NT2/D1 (cell line): ENCODE results near the gene ASIC1.
A peak's percentile ranks its signal among the peaks of the same experiment; 100 is the strongest.

Experiments
- DNase-seq: peaks from one replicate; pipeline ENCODE4 v3.0.0-alpha.2; 2011; ENCODE audit warnings: low read depth, low spot score
- H3K27me3 ChIP-seq: 2 replicates; pipeline ENCODE4 v1.6.0; 2011; ENCODE audit warnings: mild to moderate bottlenecking; ENCODE audit not compliant: insufficient read length, insufficient read depth
- H3K36me3 ChIP-seq: 2 replicates; pipeline ENCODE4 v1.6.1; 2011; ENCODE audit warnings: mild to moderate bottlenecking, low read length, mixed read lengths; ENCODE audit not compliant: insufficient read depth, insufficient read length
- H3K4me1 ChIP-seq: 2 replicates; pipeline ENCODE4 v1.5.1; 2011; ENCODE audit not compliant: insufficient read depth, insufficient read length
- H3K4me3 ChIP-seq: 2 replicates; pipeline ENCODE4 v1.5.1; 2011; ENCODE audit warnings: low read depth; ENCODE audit not compliant: insufficient read length
- H3K9ac ChIP-seq: 2 replicates; pipeline ENCODE4 v1.6.0; 2011; ENCODE audit warnings: low read depth; ENCODE audit not compliant: insufficient read length
- H3K9me3 ChIP-seq: 2 replicates; pipeline ENCODE4 v1.5.1; 2011; ENCODE audit warnings: mild to moderate bottlenecking, low read length; ENCODE audit not compliant: insufficient read depth
- SUZ12 ChIP-seq: IDR thresholded peaks from 2 replicates; pipeline ENCODE4 v1.6.1; 2011; ENCODE audit not compliant: insufficient read length, insufficient read depth; ENCODE audit errors: extremely low read depth
- YY1 ChIP-seq: IDR thresholded peaks from 2 replicates; pipeline ENCODE4 v1.6.1; 2011; ENCODE audit not compliant: insufficient read length, insufficient read depth
- ZNF274 ChIP-seq: IDR thresholded peaks from 2 replicates; pipeline ENCODE4 v1.6.1; 2011; ENCODE audit warnings: mild to moderate bottlenecking, low read depth, low read length

Gene ASIC1

DNA sequence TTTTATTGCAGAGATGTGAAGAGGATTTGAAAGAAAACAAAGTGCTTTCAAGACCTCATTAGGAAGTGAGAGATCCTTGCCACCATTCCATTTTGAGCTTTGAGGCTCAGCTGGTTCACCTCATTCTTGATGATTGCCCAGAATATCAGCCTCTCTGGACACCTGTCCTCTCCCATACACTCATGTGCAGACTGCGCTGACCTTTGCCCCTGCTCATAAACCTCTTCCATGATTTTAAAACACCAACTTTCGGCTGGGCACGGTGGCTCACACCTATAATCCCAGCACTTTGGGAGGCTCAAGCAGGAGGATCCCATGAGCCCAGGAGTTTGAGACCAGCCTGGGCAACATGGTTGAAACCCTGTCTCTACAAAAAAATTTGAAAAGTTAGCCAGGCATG, 63.6 kb downstream of the ASIC1 start:
- Histone ChIP-seq H3K36me3 (peaks cover 44% of the 10 kb centered on the region), H3K4me1 (no peaks in the 10 kb centered on the region), H3K9ac (no peak overlapping the region), H3K9me3 (no peaks in the 10 kb centered on the region), H3K27me3 (no peaks in the 10 kb centered on the region), H3K4me3 (no peak overlapping the region)
- TF ChIP-seq SUZ12 (no peak), YY1 (no peak), ZNF274 (no peak)
- DNase-seq = no peak

DNA sequence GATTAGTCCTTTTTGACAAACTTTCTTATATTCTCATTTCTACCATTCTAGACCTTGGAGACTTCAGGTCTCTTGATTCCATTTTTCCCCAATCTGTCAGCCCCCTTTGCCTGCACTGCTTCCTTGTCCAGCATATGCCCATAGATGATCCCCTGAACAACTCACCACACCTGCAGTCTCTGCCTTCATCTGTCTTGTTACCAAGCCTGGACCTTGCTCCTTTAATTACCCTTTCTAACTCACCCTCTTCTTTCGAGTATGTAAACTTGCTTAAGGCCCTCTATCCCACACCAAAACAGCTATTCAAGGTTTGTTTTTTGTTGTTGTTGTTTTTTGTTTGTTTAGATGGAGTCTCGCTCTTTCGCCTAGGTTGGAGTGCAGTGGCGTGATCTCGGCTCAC, 64.2 kb downstream of the ASIC1 start:
- DNase-seq = no peak
- Histone ChIP-seq H3K27me3 (no peaks in the 10 kb centered on the region), H3K9ac (no peak overlapping the region), H3K4me1 (no peaks in the 10 kb centered on the region), H3K9me3 (no peaks in the 10 kb centered on the region), H3K4me3 (no peak overlapping the region), H3K36me3 (peaks cover 42% of the 10 kb centered on the region)
- TF ChIP-seq YY1 (no peak), ZNF274 (no peak), SUZ12 (no peak)

DNA sequence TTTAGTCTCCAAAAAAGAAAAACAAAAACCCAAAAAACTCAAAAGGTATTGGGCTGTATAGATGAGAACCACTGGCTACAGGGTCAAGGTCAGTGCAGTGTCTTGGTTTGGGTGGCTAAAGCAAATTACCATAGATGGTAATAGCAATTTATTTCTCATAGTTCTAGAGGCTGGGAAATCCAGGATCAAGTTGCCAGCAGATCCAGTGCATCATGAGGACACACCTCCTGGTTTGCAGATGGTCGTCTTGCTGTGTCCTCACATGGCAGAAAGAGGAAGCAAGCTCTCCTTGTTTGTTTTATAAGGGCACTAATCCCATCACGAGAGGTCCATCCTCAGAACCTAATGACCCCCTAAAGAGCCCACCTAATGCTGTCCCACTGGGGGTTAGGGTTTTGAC, 65.8 kb downstream of the ASIC1 start:
- Histone ChIP-seq H3K4me3 (no peak overlapping the region), H3K4me1 (no peaks in the 10 kb centered on the region), H3K27me3 (no peaks in the 10 kb centered on the region), H3K9me3 (no peaks in the 10 kb centered on the region), H3K36me3 (peaks cover 55% of the 10 kb centered on the region), H3K9ac (no peak overlapping the region)
- no peak for DNase-seq
- no peak for TF ChIP-seq SUZ12
- no peak for TF ChIP-seq YY1
- TF ChIP-seq ZNF274 = no peak

DNA sequence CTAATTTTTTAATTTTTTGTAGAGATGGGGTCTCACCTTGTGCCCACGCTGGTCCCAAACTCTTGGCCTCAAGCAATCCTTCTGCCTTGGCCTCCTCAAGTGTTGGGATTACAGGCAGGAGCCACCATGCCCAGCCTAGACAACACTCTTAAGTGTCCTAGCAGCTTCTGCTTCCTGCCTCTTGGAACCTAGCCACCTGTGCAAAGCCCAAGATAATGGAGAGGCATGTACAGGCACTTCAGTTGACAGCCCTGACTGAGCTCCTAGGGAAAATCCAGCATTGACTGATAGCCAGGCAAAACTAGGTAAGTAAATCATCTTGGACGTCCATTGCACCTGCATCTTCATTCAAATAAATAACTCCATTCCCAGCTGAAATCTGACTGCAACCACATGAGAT, 70.2 kb downstream of the ASIC1 start:
- no peak for DNase-seq
- Histone ChIP-seq H3K27me3 (no peaks in the 10 kb centered on the region), H3K9me3 (no peaks in the 10 kb centered on the region), H3K4me3 (no peak overlapping the region), H3K9ac (no peak overlapping the region), H3K36me3 (peaks cover 67% of the 10 kb centered on the region), H3K4me1 (no peaks in the 10 kb centered on the region)
- TF ChIP-seq ZNF274 (no peak), YY1 (no peak), SUZ12 (no peak)

DNA sequence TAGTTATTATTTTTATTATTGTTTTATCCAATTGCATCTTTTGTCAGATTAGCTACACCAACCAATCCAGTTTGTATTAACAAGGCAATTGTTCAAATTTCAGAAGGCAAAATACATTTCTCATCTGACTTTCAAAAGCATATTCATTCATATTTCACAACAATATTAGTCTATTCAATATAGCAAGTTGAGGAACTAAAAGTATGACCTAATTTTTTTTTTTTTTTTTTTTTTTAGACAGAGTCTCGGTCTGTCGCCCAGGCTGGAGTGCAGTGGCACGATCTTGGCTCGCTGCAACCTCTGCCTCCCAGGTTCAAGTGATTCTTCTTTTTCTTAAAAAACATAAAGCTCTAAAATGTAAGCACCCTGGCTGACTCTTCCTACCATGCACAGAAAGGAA, 71.9 kb downstream of the ASIC1 start:
- TF ChIP-seq YY1 = no peak
- no peak for TF ChIP-seq SUZ12
- DNase-seq = no peak
- H3K36me3 ChIP-seq = peaks cover 69% of the 10 kb centered on the region

DNA sequence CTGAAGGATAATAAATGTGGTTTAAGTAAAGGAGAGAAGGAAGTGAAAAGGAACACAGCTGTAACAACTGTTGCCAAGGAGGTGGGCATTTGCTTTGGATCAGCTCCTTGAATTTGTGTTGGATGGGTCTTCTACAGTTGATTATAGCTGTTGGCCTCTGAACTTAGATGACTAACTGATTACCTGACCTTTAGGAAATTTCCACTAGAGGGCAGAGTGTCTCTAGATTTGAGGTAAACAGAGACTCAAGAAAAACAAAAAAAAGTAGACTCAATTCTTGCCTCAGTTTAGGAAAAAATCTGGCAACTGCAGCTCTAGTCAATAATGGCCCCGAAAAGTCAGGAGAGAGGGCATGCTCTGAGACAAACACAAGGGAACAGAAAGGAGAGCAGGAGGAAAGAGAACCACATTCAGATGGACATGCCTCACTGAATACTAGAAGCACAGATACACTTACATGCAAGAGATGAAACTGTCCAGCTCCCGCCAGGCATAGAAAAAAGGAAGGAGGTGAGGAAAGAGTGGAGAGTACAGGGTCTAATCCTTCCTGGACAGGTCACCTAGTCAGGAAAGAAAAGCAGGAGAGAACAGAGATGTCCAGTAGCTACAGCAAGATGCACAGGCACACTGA, 75.2 kb downstream of the ASIC1 start:
- H3K9ac ChIP-seq = no peak overlapping the region
- H3K4me1 ChIP-seq = no peaks in the 10 kb centered on the region
- no peak overlapping the region for H3K4me3 ChIP-seq
- TF ChIP-seq SUZ12 (no peak), YY1 (no peak), ZNF274 (no peak)
- H3K27me3 ChIP-seq = no peaks in the 10 kb centered on the region
- H3K9me3 ChIP-seq = no peaks in the 10 kb centered on the region
- peak; percentile 52 for DNase-seq
- H3K36me3 ChIP-seq = peaks cover 89% of the 10 kb centered on the region

More for the DNA sequence above, 71.9 kb downstream of the ASIC1 start:
- H3K4me3 ChIP-seq = no peak overlapping the region
- H3K27me3 ChIP-seq = no peaks in the 10 kb centered on the region
- H3K4me1 ChIP-seq = no peaks in the 10 kb centered on the region
- no peak overlapping the region for H3K9ac ChIP-seq
- no peaks in the 10 kb centered on the region for H3K9me3 ChIP-seq
